GM18951 (cell line): Measurements from ENCODE around the gene RABL6.
"Not testable (repeated sequence)": the region's sequence is repeated elsewhere in the genome, so short reads cannot be mapped to it uniquely, and the experiment has no call there.

Experiments
- POLR2A ChIP-seq: IDR thresholded peaks from 4 replicates; pipeline ENCODE4 v1.6.1; 2011; ENCODE audit warnings: mild to moderate bottlenecking; ENCODE audit not compliant: insufficient read length, insufficient read depth; ENCODE audit errors: extremely low read depth
- in situ Hi-C: fragments of 300-500 bp; cut with MboI; formaldehyde crosslinking; loops from one replicate; pipeline ENCODE4 v1.12.0; 2022; ENCODE audit warnings: low sequenced_read_pairs, mixed read lengths, inconsistent platforms; ENCODE audit not compliant: unreplicated experiment

RABL6 gene, protein sequence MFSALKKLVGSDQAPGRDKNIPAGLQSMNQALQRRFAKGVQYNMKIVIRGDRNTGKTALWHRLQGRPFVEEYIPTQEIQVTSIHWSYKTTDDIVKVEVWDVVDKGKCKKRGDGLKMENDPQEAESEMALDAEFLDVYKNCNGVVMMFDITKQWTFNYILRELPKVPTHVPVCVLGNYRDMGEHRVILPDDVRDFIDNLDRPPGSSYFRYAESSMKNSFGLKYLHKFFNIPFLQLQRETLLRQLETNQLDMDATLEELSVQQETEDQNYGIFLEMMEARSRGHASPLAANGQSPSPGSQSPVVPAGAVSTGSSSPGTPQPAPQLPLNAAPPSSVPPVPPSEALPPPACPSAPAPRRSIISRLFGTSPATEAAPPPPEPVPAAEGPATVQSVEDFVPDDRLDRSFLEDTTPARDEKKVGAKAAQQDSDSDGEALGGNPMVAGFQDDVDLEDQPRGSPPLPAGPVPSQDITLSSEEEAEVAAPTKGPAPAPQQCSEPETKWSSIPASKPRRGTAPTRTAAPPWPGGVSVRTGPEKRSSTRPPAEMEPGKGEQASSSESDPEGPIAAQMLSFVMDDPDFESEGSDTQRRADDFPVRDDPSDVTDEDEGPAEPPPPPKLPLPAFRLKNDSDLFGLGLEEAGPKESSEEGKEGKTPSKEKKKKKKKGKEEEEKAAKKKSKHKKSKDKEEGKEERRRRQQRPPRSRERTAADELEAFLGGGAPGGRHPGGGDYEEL

DNA sequence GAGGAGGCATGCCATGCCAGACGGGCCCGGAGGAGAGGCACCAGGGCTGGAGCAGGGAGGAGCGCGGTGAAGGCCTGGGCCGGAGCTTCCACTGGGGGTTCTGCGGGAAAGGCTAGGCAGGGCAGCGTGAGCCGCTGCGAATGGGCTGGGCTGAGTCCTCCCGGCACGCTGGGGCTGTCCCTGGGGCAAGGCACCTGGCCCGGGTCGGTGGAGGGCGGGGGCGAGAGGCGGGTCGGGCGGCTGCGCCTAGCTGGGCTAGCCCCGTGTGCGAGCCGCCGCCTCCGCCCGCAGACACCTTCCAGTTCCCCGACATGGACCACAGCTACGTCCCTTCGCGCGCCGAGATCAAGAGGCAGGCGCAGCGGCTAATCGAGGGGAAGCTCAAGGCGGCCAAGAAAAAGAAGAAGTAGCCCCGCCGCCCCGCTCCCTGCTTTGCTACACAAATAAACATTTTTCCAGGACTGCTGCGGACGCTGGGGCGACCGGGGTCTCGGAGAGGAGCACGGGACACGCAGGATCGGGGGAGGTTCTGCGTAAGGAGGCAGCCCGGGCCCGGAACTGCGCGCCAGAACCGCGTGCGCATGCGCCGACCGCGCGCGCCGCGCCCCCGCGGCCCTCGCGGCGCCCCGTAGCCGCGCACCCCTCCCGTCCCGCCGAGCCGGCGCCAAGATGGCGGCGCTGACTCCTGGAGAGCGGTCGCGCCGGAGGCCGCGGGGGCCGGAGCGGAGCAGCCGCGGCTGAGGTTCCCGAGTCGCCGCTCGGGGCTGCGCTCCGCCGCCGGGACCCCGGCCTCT is at the start of gene RABL6:
RABL6 (plus strand) TSS at position 668 of the 794 bp plus-strand sequence. CDS start 249 bp downstream, outside the sequence.
- TF ChIP-seq POLR2A, result peak; percentile 96
- in situ Hi-C loops, result no loop called here

DNA sequence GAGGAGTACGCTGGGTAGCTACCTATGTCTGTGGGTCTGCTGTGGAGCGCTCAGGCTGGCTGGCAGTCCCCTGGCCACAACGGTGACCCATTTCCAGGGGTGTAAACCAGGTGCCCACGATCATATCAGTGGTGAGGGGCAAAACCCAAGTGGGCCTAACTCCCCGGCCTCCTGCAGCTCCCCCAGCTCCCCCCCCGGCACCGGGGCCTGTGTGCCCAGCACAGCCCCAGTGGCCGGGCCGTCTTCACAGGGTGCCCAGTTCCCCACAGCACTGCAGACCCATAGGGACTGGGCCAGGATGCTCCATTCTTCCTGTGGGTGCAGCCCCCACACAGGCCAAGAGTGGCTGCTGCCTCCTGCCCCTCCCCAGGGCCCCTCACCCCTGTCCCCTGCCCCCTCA is 48.7 kb upstream of the RABL6 start:
- in situ Hi-C loops, result no loop called here
- TF ChIP-seq POLR2A, result no peak

DNA sequence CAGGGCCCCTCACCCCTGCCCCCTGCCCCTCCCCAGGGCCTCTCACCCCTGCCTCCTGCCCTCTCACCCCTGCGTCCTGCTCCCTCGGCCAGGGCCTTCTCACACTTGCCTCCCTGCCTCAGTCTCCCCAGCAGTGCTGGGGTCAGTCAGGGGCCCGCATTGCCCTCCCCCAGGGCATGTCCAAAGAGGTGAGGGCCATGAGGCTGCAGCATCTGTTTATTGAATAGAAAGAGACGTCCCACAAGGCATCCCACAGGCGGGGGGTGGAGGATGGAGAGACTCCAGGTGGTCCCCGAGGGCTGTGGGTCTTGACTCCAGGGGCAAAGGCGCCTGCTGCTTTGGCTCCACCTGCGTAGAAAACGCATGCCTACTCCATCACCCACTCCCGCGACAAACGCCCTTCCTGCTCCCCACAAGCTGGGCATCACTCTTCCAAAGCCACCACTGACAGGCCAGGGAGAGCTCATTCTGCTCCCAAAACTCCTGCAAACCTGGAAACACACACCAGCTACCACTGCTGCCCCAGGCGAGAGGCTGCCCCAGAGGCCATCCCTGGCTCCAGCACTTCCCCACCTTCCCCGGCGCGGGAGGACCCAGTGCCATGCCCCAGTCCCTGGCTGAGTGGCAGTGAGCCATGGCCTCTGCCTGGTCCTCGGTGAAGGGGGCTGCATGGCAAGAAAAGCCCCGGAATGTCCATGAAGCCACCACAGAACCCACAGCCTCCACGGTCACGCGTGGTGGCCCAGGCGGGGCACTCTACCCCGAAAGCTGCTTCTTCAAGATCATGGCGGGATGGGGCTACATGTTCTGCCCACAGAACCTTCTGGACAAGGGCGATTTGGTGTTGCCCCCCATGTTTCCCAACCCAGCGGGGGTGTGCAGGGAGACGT is 48.1 kb upstream of the RABL6 start:
- in situ Hi-C loops, result no loop called here
- no peak for TF ChIP-seq POLR2A

DNA sequence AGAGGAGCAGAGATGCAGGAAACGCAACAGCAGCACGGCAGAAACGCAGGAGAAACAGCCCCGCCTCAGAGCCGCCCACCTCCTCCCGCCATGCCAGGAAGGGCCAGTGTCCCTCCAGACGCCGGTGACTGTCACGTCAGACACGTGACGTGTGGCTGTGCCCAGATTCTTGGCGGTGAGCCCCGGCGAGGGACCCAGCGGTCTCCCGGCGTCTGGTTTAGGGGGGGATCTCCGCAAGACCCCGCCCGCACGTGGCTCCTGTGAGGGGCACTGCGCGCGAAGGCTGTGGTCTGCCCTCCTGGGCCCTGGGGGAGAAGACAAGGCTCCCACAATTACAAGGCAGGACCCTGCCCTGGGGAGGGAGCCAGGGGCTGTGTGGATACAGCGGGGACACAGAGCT is 47.3 kb upstream of the RABL6 start:
- in situ Hi-C loops, result no loop called here
- no peak for TF ChIP-seq POLR2A

DNA sequence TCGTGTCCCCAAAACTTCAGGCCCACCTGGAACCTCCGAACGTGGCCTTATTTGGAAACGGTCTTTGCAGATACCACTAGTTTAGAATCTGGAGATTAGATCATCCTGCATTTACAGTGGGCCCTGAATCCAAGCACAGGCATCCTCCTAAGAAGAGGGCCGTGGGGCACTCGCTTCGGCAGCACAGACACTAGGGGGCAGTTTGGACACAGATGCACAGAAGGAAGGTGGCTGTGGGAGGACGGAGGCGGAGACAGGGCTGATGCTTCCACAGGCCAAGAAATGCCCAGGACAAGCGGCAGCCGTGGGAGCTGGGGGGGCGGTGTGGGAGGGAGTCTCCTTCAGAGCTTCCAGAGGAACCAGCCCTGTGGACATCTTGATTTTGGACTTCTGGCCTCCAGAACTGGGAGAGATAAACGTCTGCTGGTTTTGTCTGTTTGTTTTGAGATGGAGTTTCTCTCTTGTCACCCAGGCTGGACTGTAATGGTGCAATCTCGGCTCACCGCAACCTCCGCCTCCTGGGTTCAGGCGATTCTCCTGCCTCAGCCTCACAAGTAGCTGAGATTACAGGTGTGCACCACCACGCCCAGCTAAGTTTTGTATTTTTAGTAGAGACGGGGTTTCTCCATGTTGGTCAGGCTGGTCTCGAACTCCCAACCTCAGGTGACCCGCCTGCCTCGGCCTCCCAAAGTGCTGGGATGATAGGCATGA is 46.8 kb upstream of the RABL6 start:
- in situ Hi-C loops, result not testable (repeated sequence)

DNA sequence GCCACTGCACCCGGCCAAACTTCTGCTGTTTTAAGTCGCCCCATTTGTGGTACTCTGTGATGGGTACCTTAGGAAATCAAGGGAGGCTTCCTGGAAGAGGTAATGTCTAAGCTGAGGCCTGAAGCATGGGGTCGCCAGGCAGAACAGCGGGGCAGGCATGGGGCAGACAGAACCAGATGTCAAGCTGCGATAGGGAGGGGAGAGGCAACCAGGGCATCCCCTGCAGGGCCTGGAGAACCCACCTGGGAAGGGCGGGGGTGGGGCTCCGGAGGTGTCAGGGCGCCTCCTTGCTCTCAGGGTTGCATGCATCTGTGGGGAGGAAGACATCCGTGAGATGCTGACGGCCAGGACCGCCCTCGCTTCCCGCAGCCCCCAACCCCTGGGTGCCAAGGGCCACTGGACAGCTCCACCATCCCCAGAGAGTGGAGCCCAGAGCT is 46.2 kb upstream of the RABL6 start:
- TF ChIP-seq POLR2A, result no peak
- in situ Hi-C loops, result no loop called here

DNA sequence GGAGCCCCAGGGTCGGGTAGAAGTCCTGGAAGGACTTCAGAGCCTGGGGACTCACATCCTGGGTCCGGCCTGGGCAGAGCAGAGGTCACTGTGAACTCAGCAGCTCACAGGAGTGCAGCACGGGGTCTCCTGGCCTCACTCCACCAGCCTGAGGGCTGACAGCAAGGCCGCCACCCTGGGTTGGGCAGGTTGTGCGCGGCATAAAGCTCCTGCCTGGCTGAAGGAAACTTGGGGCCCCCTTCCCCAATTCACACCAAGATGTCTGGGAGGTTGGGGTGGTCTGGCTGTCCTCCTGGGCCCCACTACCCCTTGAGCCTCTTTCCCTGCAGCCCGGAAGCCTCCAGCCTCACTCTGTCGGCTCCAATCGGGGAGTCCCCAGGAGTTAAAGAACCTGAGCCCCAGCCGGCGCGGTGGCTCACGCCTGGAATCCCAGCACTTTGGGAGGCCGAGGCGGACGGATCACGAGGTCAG is 45.5 kb upstream of the RABL6 start:
- in situ Hi-C loops, result no loop called here
- TF ChIP-seq POLR2A, result no peak

DNA sequence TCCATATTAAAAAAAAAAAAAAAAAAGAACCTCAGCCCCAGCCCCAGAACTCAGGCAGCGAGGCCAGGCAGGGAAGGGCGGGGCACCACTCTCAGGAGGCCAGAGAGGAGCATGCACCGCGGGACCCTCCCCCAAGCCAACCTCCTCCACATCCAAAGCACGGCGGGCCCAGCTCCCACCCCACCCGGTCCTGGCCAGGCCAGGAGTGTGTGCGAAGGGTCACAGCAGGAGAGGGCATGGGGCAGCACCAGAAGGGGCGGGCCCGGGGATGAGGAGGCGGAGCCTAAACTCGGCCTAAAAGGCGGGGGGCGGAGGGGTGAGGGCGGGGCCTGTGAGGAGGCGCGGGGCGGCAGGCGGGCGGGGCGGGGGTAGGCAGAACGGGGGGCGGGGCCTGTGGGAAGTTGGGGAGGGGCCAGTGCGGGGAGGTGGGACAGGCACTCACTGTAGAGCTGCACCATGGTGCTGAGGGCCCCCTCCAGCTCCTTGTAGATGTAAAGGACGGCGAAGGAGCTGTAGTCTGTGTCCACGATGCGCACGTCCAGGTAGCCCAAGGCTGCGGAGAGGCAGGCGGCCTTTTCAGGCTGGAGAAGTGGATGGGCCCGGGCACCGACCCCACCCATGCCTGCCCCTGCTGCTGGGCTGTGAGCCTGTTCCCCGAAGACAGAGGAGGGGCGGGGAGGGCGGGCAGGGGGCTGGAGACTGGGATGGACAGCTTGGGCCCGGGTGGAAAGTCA is 44.7 kb upstream of the RABL6 start:
- TF ChIP-seq POLR2A, result no peak
- in situ Hi-C loops, result no loop called here

DNA sequence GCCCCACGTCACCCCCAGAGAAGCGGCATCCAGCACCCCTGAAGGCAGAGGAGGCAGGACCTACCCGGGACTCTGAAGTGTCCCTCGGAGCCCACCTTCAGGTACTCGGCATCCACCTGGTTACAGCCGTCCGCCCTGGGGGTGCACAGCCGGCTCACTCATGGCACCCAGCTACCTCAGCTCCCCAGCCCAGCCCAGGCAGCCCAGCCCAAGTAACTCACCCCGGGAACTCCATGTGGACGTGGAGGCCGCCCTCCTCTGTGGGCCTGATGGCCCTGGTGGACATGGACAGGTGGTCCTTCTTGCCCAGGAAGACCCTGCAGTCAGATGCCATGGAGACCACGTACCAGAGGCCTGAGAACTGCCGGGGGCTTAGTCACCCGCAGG is 44.1 kb upstream of the RABL6 start:
- TF ChIP-seq POLR2A, result no peak
- in situ Hi-C loops, result no loop called here

DNA sequence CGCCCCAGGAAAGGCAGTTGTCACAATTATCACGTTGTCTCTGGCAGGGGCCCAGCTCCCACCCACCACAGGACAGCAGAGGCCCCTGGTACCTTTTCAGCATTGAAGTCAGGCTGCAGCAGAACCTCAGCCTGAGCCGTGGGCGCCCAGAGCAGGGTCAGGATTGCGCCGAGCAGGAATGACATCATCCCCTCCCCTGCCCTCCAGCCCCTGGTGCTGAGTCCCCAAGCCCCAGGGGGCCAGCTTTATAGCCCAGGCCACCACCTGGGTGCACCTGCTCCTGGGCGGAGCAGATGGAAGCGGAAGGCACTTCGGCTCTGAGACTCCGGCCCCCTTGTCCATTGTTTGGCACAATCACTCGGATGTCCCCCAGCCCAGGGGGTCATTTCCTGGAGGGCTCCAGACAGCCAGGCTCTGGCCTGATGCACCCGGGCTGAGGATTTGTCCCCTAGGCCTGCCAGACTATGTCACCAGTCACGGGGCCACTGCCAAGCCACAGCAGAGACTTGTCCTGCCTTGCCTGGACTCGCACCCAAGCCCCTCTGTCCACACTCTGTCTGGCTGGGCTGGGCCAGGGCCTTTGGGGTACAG is 43.4 kb upstream of the RABL6 start, which contains the start of gene LCN15:
LCN15 (minus strand) TSS at position 218 of the 591 bp plus-strand sequence; CDS start at position 188, 30 bp downstream.
- TF ChIP-seq POLR2A, result no peak
- in situ Hi-C loops, result no loop called here

DNA sequence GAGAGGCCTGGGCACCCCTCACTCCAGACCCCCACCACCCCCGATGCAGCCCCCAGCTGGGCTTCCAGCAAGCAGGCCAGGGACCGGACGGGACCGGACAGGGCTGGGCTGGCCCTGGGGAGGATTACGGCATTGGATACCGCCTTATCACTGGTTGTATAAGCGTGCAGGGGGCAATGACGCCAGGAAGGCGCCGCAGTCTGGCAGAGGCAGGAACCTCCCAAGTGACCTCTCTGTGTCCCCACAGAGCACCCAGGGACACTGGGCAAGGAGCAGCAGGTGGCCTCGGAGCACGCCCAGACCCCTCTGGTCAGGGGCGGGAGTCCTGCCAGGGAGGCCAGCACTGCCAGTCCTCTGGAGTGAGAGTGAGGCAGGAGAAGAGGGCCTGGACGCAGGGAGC is 42.7 kb upstream of the RABL6 start:
- in situ Hi-C loops, result no loop called here
- TF ChIP-seq POLR2A, result no peak

DNA sequence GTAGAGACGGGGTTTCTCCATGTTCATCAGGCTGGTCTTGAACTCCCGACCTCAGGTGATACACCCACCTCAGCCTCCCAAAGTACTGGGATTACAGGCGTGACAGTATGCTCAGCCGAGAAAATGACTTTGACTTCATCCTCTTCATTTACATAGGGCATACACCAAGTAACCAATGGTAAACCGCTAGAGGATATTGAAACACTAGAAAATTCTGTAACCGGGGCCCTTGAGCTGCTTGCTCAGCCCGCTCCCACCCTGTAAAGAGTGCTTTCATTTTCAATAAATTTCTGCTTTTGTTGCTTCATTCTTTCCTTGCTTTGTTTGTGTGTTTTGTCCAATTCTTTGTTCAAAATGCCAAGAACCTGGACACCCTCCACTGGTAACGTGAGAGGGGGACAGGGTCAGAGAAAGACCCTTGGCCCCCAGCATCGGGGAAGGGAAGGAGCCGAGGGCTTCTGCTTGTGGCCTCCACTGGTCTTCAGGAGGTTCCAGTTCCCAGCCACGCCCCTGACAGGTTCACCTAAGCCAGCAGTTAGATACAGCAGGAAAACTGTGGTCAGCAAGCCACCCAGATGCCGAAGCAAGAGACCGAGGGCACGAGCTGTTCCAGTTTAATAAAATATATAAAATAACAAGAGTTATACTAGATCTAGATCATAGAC is 41.9 kb upstream of the RABL6 start:
- in situ Hi-C loops, result not testable (repeated sequence)

DNA sequence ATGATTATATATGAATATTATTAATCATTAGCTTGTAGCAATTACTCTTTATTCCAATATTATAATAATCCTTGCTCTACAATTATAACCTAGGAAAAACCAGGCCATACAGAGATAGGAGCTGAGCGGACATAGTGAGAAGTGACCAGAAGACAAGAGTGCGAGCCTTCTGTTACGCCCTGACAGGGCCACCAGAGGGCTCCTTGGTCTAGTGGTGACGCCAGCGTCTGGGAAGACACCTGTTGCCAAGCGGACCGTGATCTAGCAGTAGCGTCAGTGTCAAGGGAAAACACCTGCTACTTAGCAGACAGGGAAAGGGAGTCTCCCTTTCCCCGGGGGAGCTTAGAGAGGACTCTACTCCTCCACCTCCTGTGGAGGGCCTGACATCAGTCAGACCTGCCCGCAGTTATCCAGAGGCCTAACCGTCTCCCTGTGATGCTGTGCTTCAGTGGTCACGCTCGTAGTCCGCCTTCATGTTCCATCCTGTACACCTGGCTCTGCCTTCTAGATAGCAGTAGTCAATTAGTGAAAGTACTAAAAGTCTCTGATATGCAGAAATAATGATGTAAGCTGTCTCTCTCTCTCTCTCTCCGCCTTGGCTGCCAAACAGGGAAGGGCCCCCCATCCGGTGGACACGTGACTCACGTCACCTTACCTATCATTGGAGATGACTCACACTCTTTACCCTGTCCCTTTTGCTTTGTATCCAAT is 41.2 kb upstream of the RABL6 start:
- in situ Hi-C loops, result not testable (repeated sequence)
